Fibroblast of lung (primary cell): ENCODE results near the gene VSIR.

ENCODE experiments used
- EZH2 ChIP-seq: IDR thresholded peaks from 2 replicates; pipeline ENCODE4 v1.5.1; 2012; ENCODE audit warnings: low read length, control low read depth, mild to moderate bottlenecking; ENCODE audit errors: missing control alignments
- TF ChIP-seq, protein P1 (sequence below), 2 donors: IDR thresholded peaks in 1 of 2; conservative IDR thresholded peaks in 1 of 2; 1 replicate in 1 of 2; 2 replicates in 1 of 2; pipeline ENCODE4 v1.5.1; 2011 to 2012; ENCODE audit warnings: low read length in 2 of 2, control low read depth in 1 of 2, inconsistent platforms in 1 of 2, low read depth in 1 of 2, mild to moderate bottlenecking in 1 of 2

DNA sequence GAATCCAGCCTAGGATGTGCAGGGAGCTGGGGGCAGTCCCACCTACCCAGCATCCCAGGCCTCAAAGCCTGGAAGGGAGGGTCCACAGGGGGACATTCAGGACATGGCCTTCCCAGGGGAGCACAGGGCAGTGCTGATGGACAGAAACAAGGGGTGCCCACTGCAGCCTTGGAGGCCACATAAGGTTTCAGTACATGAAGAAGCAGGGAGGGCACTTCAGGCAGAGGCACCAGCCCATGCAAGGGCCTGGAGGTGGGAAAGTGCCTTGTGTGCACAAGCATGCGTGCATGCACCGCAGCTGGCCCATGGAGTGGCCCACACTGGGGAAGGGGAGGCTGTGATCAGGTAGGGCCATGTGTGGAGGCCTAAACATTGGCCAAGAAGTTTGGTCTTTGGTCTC lies 62.8 kb downstream of the VSIR start:
- TF ChIP-seq, protein P1, sequence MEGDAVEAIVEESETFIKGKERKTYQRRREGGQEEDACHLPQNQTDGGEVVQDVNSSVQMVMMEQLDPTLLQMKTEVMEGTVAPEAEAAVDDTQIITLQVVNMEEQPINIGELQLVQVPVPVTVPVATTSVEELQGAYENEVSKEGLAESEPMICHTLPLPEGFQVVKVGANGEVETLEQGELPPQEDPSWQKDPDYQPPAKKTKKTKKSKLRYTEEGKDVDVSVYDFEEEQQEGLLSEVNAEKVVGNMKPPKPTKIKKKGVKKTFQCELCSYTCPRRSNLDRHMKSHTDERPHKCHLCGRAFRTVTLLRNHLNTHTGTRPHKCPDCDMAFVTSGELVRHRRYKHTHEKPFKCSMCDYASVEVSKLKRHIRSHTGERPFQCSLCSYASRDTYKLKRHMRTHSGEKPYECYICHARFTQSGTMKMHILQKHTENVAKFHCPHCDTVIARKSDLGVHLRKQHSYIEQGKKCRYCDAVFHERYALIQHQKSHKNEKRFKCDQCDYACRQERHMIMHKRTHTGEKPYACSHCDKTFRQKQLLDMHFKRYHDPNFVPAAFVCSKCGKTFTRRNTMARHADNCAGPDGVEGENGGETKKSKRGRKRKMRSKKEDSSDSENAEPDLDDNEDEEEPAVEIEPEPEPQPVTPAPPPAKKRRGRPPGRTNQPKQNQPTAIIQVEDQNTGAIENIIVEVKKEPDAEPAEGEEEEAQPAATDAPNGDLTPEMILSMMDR (conservative IDR thresholded peaks at IDR 0.05 in 1 of 2, IDR thresholded peaks at IDR 0.05 in 1 of 2; ENCODE audit: low read depth in 1 of 2, low read length in 2 of 2): no peak
- TF ChIP-seq EZH2: no peak
